Subcutaneous abdominal adipose tissue (tissue), 5 donors: ENCODE measurements around the gene COL5A1.

Experiments used
- H3K27ac ChIP-seq: one replicate; pipeline ENCODE4 v1.7.0; 2013; ENCODE audit warnings: low read depth, mild to moderate bottlenecking, inconsistent platforms, low read length, moderate library complexity
- H3K27me3 ChIP-seq, 5 donors: one replicate each; pipeline ENCODE4 v1.7.0; 2013; ENCODE audit warnings: low read length in 5 of 5, inconsistent platforms in 1 of 5; ENCODE audit not compliant: control insufficient read depth in 5 of 5, insufficient read depth in 4 of 5
- H3K36me3 ChIP-seq, 5 donors: one replicate each; pipeline ENCODE4 v1.7.0; 2013; ENCODE audit warnings: low read length in 5 of 5; ENCODE audit not compliant: control insufficient read depth in 5 of 5, insufficient read depth in 5 of 5
- H3K4me1 ChIP-seq, 5 donors: one replicate each; pipeline ENCODE4 v1.7.0; 2013; ENCODE audit warnings: low read length in 5 of 5, mild to moderate bottlenecking in 3 of 5, moderate library complexity in 1 of 5; ENCODE audit not compliant: control insufficient read depth in 5 of 5, insufficient read depth in 5 of 5
- H3K4me3 ChIP-seq, 5 donors: one replicate each; pipeline ENCODE4 v1.7.0; 2013; ENCODE audit warnings: low read length in 5 of 5, low read depth in 1 of 5
- H3K9ac ChIP-seq, 5 donors: one replicate each; pipeline ENCODE4 v1.7.0; 2013; ENCODE audit warnings: low read length in 5 of 5, mild to moderate bottlenecking in 4 of 5, moderate library complexity in 3 of 5
- H3K9me3 ChIP-seq, 5 donors: one replicate each; pipeline ENCODE4 v1.7.0; 2013; ENCODE audit warnings: low read length in 5 of 5; ENCODE audit not compliant: control insufficient read depth in 5 of 5
- donor health status: healthy.
- donor health status: healthy.
- donor health status: healthy.
- donor health status: healthy.
- donor health status: healthy.

The COL5A1 gene

GRCh38 chr9:134835987-134836386 lies 194.4 kb downstream of the COL5A1 start:
- Histone ChIP-seq H3K4me1 (peaks cover 0 to 11% (median 5%) of the 10 kb centered on the region in 5 donors), H3K27me3 (no peaks in the 10 kb centered on the region), H3K4me3 (no peak overlapping the region), H3K36me3 (peaks cover 0 to 81% (median 53%) of the 10 kb centered on the region in 5 donors), H3K27ac (no peak overlapping the region), H3K9ac (no peak overlapping the region), H3K9me3 (no peaks in the 10 kb centered on the region)

GRCh38 chr9:134836406-134836970 lies 194.9 kb downstream of the COL5A1 start:
- peaks cover 0 to 81% (median 53%) of the 10 kb centered on the region in 5 donors for H3K36me3 ChIP-seq
- H3K27me3 ChIP-seq = no peaks in the 10 kb centered on the region
- H3K4me1 ChIP-seq = peaks cover 0 to 11% (median 5%) of the 10 kb centered on the region in 5 donors
- no peaks in the 10 kb centered on the region for H3K9me3 ChIP-seq
- no peak overlapping the region for H3K4me3 ChIP-seq
- H3K9ac ChIP-seq = no peak overlapping the region
- H3K27ac ChIP-seq = no peak overlapping the region

- H3K36me3 ChIP-seq = peaks cover 0 to 85% (median 57%) of the 10 kb centered on the region in 5 donors
- H3K27me3 ChIP-seq = no peaks in the 10 kb centered on the region
- no peak overlapping the region for H3K27ac ChIP-seq
- no peak overlapping the region for H3K4me3 ChIP-seq
- peaks cover 0 to 11% (median 5%) of the 10 kb centered on the region in 5 donors for H3K4me1 ChIP-seq
- no peaks in the 10 kb centered on the region for H3K9me3 ChIP-seq
- no peak overlapping the region for H3K9ac ChIP-seq
These were observed 195.9 kb downstream of the COL5A1 start for GRCh38 chr9:134837529-134837928.

- Histone ChIP-seq H3K9ac (no peak overlapping the region), H3K27ac (no peak overlapping the region), H3K36me3 (peaks cover 0 to 88% (median 57%) of the 10 kb centered on the region in 5 donors), H3K4me1 (peaks cover 0 to 11% (median 5%) of the 10 kb centered on the region in 5 donors), H3K27me3 (no peaks in the 10 kb centered on the region), H3K9me3 (no peaks in the 10 kb centered on the region), H3K4me3 (no peak overlapping the region)
These were observed 197.2 kb downstream of the COL5A1 start for GRCh38 chr9:134838651-134839454.

GRCh38 chr9:134839455-134840125 lies 198.0 kb downstream of the COL5A1 start:
- peaks cover 0 to 11% (median 5%) of the 10 kb centered on the region in 5 donors for H3K4me1 ChIP-seq
- H3K36me3 ChIP-seq = peaks cover 0 to 89% (median 62%) of the 10 kb centered on the region in 5 donors
- no peaks in the 10 kb centered on the region for H3K27me3 ChIP-seq
- H3K4me3 ChIP-seq = no peak overlapping the region
- H3K27ac ChIP-seq = no peak overlapping the region
- H3K9me3 ChIP-seq = no peaks in the 10 kb centered on the region
- no peak overlapping the region for H3K9ac ChIP-seq

- Histone ChIP-seq H3K9me3 (no peaks in the 10 kb centered on the region), H3K9ac (no peak overlapping the region), H3K4me1 (peaks cover 0 to 1% (median 0%) of the 10 kb centered on the region in 5 donors), H3K4me3 (no peak overlapping the region), H3K36me3 (peaks cover 0 to 88% (median 62%) of the 10 kb centered on the region in 5 donors), H3K27me3 (no peaks in the 10 kb centered on the region), H3K27ac (no peak overlapping the region)
These were observed 198.9 kb downstream of the COL5A1 start for GRCh38 chr9:134840511-134840910.

GRCh38 chr9:134841180-134841904 lies 199.7 kb downstream of the COL5A1 start:
- H3K27ac ChIP-seq = no peak overlapping the region
- H3K36me3 ChIP-seq = peaks cover 0 to 80% (median 59%) of the 10 kb centered on the region in 5 donors
- no peaks in the 10 kb centered on the region for H3K4me1 ChIP-seq
- H3K4me3 ChIP-seq = no peak overlapping the region
- H3K27me3 ChIP-seq = no peaks in the 10 kb centered on the region
- no peak overlapping the region for H3K9ac ChIP-seq
- H3K9me3 ChIP-seq = no peaks in the 10 kb centered on the region

GRCh38 chr9:134842321-134842720 lies 200.7 kb downstream of the COL5A1 start:
- H3K27me3 ChIP-seq = no peaks in the 10 kb centered on the region
- no peak overlapping the region for H3K4me3 ChIP-seq
- H3K9me3 ChIP-seq = no peaks in the 10 kb centered on the region
- H3K27ac ChIP-seq = no peak overlapping the region
- H3K9ac ChIP-seq = no peak overlapping the region
- H3K4me1 ChIP-seq = peaks cover 0 to 3% (median 0%) of the 10 kb centered on the region in 5 donors
- H3K36me3 ChIP-seq = peaks cover 0 to 70% (median 51%) of the 10 kb centered on the region in 5 donors

GRCh38 chr9:134843740-134844139 lies 202.1 kb downstream of the COL5A1 start:
- H3K36me3 ChIP-seq = peaks cover 0 to 56% (median 36%) of the 10 kb centered on the region in 5 donors
- H3K27ac ChIP-seq = no peak overlapping the region

More at GRCh38 chr9:134843740-134844139, 202.1 kb downstream of the COL5A1 start:
- H3K4me1 ChIP-seq = peaks cover 0 to 9% (median 0%) of the 10 kb centered on the region in 5 donors
- no peak overlapping the region for H3K4me3 ChIP-seq
- no peaks in the 10 kb centered on the region for H3K9me3 ChIP-seq
- no peak overlapping the region for H3K9ac ChIP-seq
- H3K27me3 ChIP-seq = no peaks in the 10 kb centered on the region
